ENCODE measurements around the gene TTYH1. TPM values are rescaled to one million over a fixed set of nuclear protein-coding genes. Genes with fewer than 3 reads are reported as not detected.

TTYH1 gene
- total and polyA plus RNA-seq, 4 donors: 170 to 1,011 (median 540) TPM

GRCh38 chr19:54427586-54427985 is 12.3 kb downstream of the TTYH1 start:
- 77% methylated on average over 9 of the region's 11 CpGs for WGBS (ENCODE audit: insufficient coverage)
- Histone ChIP-seq H3K4me1 (ENCODE audit: control insufficient read depth, insufficient read depth, low read length) (peaks cover 90% of the 10 kb centered on the region), H3K36me3 (ENCODE audit: control insufficient read depth, insufficient read depth, low read length) (peaks cover 95% of the 10 kb centered on the region), H3K9me3 (ENCODE audit: control insufficient read depth, insufficient read depth, low read length) (no peaks in the 10 kb centered on the region), H3K27ac (ENCODE audit: low read depth, low read length) (peak overlapping the region; percentile 88), H3K27me3 (ENCODE audit: control insufficient read depth, insufficient read depth, low read length) (no peaks in the 10 kb centered on the region), H3K4me3 (ENCODE audit: low read depth, low read length) (no peak overlapping the region)
- DNase-seq (ENCODE audit: low read depth in 4 of 6, low spot score in 6 of 6): no peak

DNA sequence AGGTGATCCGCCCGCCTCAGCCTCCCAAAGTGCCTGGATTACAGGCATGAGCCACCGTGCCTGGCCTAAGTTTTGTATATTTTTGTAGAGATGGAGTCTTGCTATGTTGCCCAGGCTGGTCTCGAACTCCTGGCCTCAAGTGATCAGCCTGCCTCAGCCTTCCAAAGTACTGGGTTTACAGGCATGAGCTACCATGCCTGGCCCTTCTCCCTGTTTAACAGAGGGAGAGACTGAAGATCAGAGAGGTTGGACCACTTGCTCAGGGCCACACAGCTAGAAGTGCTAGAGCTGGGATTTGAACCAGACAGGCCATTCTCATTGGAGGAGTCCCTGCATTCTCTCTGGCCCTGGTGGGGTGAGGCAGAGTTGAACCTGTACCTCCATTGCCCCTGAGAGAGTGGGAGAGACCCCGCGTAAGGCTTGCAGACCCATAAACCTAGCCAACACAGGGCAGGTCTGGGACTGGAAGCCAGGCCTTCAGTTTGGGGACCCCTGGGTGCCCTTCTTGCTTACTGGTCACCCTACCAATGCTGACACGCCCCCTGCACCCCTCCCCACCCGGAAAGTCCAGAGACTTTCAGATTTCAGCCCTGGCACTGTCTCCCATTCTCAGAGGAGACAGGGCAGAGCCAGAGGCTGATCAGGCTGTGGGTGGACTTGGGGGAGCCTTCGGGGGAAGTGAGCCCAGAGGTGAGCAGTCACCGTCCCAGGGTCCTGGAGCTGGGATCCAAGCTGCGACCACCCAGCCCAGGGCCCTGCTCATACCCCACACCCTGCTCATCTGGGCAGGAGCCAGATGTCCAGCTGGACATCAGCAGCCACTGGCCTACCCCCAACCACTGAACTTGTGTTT is 13.3 kb downstream of the TTYH1 start:
- 81% methylated on average over 11 of the region's 11 CpGs for WGBS (ENCODE audit: insufficient coverage)
- Histone ChIP-seq H3K36me3 (ENCODE audit: control insufficient read depth, insufficient read depth, low read length) (peaks cover 96% of the 10 kb centered on the region), H3K4me3 (ENCODE audit: low read depth, low read length) (no peak overlapping the region), H3K4me1 (ENCODE audit: control insufficient read depth, insufficient read depth, low read length) (peaks cover 88% of the 10 kb centered on the region), H3K27me3 (ENCODE audit: control insufficient read depth, insufficient read depth, low read length) (no peaks in the 10 kb centered on the region), H3K27ac (ENCODE audit: low read depth, low read length) (peak overlapping the region; percentile 88), H3K9me3 (ENCODE audit: control insufficient read depth, insufficient read depth, low read length) (no peaks in the 10 kb centered on the region)
- no peak for DNase-seq (ENCODE audit: low read depth in 4 of 6, low spot score in 6 of 6)

DNA sequence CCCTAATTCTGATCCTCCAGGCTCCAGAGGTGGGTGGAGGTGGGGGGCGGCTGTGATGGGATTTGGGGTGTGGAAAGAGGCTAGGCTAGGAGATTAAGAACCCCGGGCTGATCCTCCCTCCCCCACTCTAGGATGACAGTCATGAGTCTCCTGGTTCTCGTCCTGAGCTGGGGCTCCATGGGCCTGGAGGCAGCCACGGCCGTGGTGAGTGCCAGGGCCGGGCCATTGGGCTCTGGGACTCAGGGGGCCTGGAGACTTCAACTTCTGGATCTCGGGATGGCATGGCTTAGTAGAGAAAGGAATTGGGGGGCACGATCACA is 13.9 kb downstream of the TTYH1 start:
- Histone ChIP-seq H3K4me3 (ENCODE audit: low read depth, low read length) (no peak overlapping the region), H3K36me3 (ENCODE audit: control insufficient read depth, insufficient read depth, low read length) (peaks cover 96% of the 10 kb centered on the region), H3K9me3 (ENCODE audit: control insufficient read depth, insufficient read depth, low read length) (no peaks in the 10 kb centered on the region), H3K27ac (ENCODE audit: low read depth, low read length) (peak overlapping the region; percentile 88), H3K27me3 (ENCODE audit: control insufficient read depth, insufficient read depth, low read length) (no peaks in the 10 kb centered on the region), H3K4me1 (ENCODE audit: control insufficient read depth, insufficient read depth, low read length) (peaks cover 90% of the 10 kb centered on the region)
- WGBS (ENCODE audit: insufficient coverage): 52% methylated on average over 6 of the region's 8 CpGs
- no peak for DNase-seq (ENCODE audit: low read depth in 4 of 6, low spot score in 6 of 6)

DNA sequence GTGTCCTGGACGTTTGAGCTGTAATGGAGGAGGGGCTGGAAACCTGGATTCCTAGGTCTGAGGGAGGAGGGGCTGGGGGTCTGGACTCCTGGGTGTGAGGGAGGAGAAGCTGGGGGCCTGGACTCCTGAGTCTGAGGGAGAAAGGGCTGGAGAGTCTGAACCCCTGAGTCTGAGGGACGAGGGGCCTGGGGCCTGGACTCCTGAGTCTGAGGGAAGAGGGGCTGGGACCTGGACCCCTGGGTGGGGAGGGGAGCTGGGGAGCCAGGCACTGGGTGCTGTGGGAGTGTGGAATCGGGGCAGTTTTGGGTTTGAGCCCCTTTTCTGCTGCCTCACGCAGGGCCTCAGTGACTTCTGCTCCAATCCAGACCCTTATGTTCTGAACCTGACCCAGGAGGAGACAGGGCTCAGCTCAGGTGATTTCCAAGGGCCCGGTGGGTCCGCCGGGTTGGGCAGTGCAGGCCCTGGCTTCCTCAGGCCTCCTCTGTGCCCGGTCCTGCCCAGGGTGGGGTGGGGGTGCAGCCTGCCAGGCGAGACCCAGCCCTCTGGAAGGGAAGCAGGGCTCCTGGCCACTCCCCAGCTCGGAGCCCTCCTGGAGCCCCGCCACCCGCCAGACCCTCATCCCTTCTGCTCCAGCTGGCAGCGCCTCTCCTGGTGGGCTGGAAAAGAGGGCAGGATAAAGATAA is 14.4 kb downstream of the TTYH1 start:
- Histone ChIP-seq H3K4me3 (ENCODE audit: low read depth, low read length) (no peak overlapping the region), H3K27me3 (ENCODE audit: control insufficient read depth, insufficient read depth, low read length) (no peaks in the 10 kb centered on the region), H3K36me3 (ENCODE audit: control insufficient read depth, insufficient read depth, low read length) (peaks cover 95% of the 10 kb centered on the region), H3K4me1 (ENCODE audit: control insufficient read depth, insufficient read depth, low read length) (peaks cover 90% of the 10 kb centered on the region), H3K9me3 (ENCODE audit: control insufficient read depth, insufficient read depth, low read length) (no peaks in the 10 kb centered on the region), H3K27ac (ENCODE audit: low read depth, low read length) (peak overlapping the region; percentile 88)
- 45% methylated on average over 10 of the region's 13 CpGs for WGBS (ENCODE audit: insufficient coverage)
- DNase-seq (ENCODE audit: low read depth in 4 of 6, low spot score in 6 of 6): peak in 2 of 6 donors; percentile 62 to 82

DNA sequence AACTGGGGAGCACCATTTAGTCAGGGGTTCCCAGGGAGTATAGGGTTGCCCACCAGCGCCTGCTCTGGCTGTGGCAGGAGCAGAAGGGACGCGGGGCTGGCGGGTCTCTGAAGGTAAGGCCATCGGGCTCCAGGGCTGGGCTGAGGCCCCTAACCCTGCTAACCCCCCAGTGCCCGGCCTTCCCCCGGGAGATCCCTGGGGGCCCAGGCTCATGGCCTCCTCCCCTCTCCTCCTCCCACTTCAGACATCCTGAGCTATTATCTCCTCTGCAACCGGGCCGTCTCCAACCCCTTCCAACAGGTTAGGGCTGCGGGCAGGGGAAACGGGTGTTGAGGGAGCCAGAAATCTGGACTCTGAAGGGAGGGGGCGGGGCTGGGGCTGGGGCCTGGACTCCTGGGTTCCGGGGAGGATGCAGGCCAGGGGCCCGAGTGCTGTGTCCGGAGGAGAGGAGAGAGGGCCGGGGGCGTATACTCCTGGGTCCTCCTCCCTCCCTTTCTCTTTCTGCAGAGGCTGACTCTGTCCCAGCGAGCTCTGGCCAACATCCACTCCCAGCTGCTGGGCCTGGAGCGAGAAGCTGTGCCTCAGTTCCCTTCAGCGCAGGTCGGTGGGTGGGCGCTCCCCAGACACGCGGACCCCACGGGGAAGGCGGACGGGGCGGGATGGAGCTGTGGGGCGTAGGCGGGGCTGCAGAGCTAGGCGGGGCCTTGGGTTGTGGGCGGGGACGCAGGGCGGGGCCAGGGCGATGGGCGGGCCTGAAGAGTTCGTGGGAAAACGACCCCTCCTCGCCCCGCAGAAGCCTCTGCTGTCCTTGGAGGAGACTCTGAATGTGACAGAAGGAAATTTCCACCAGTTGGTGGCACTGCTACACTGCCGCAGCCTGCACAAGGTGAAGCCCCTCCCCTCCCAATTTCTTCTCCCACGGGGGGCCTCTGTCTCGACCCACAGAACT is 15.3 kb downstream of the TTYH1 start:
- Histone ChIP-seq H3K27ac (ENCODE audit: low read depth, low read length) (peak overlapping the region; percentile 88), H3K9me3 (ENCODE audit: control insufficient read depth, insufficient read depth, low read length) (no peaks in the 10 kb centered on the region), H3K36me3 (ENCODE audit: control insufficient read depth, insufficient read depth, low read length) (peaks cover 95% of the 10 kb centered on the region), H3K27me3 (ENCODE audit: control insufficient read depth, insufficient read depth, low read length) (no peaks in the 10 kb centered on the region), H3K4me1 (ENCODE audit: control insufficient read depth, insufficient read depth, low read length) (peaks cover 92% of the 10 kb centered on the region), H3K4me3 (ENCODE audit: low read depth, low read length) (peak overlapping the region; percentile 16)
- peak in 2 of 6 donors; percentile 89 to 91 for DNase-seq (ENCODE audit: low read depth in 4 of 6, low spot score in 6 of 6)
- 10% methylated on average over 30 of the region's 43 CpGs for WGBS (ENCODE audit: insufficient coverage)

DNA sequence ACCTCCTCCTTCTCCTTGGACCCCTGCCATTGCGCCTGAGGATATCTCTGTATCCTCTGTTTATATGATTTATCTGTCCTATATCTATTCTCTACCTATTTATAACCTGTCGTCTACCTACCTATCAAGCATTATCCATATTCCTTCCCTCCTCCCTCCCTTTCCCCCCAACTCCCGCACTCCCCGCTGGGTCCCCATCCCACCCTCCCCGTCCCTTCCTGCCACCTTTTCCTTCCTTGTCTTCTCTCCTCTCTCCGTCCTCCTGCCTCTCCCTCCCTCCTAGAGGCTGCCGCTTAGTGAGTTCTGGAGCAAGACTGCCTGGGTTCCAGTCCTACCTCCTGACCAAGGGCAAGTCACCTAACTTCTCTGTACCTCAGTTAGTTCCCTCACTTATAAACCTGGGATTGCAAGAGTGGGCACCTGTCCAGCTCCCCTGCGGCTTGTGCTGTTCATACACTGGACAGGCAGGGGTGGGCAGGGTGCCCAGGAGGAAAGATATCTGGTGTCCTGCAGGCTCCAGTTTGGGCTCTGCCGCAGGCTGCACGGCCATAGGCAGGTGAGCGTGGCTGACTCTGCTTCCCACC is 16.1 kb downstream of the TTYH1 start:
- peak in 2 of 6 donors; percentile 41 to 61 for DNase-seq (ENCODE audit: low read depth in 4 of 6, low spot score in 6 of 6)
- Histone ChIP-seq H3K36me3 (ENCODE audit: control insufficient read depth, insufficient read depth, low read length) (peaks cover 95% of the 10 kb centered on the region), H3K4me3 (ENCODE audit: low read depth, low read length) (peak overlapping the region; percentile 16), H3K27ac (ENCODE audit: low read depth, low read length) (peak overlapping the region; percentile 88), H3K9me3 (ENCODE audit: control insufficient read depth, insufficient read depth, low read length) (no peaks in the 10 kb centered on the region), H3K27me3 (ENCODE audit: control insufficient read depth, insufficient read depth, low read length) (no peaks in the 10 kb centered on the region), H3K4me1 (ENCODE audit: control insufficient read depth, insufficient read depth, low read length) (peaks cover 92% of the 10 kb centered on the region)
- 34% methylated on average over 8 of the region's 11 CpGs for WGBS (ENCODE audit: insufficient coverage)

- DNase-seq (ENCODE audit: low read depth in 4 of 6, low spot score in 6 of 6): peak in 1 of 6 donors; percentile 3
- H3K27me3 ChIP-seq (ENCODE audit: control insufficient read depth, insufficient read depth, low read length): no peaks in the 10 kb centered on the region
- peaks cover 93% of the 10 kb centered on the region for H3K36me3 ChIP-seq (ENCODE audit: control insufficient read depth, insufficient read depth, low read length)
- WGBS (ENCODE audit: insufficient coverage): 62% methylated on average over 7 of the region's 10 CpGs
- H3K9me3 ChIP-seq (ENCODE audit: control insufficient read depth, insufficient read depth, low read length): no peaks in the 10 kb centered on the region
- H3K27ac ChIP-seq (ENCODE audit: low read depth, low read length): peak overlapping the region; percentile 88
- no peak overlapping the region for H3K4me3 ChIP-seq (ENCODE audit: low read depth, low read length)
- peaks cover 93% of the 10 kb centered on the region for H3K4me1 ChIP-seq (ENCODE audit: control insufficient read depth, insufficient read depth, low read length)
These were observed 17.0 kb downstream of the TTYH1 start for GRCh38 chr19:54432144-54432738.

GRCh38 chr19:54433697-54434096 is 18.4 kb downstream of the TTYH1 start:
- DNase-seq (ENCODE audit: low read depth in 4 of 6, low spot score in 6 of 6): no peak
- Histone ChIP-seq H3K4me3 (ENCODE audit: low read depth, low read length) (no peak overlapping the region), H3K9me3 (ENCODE audit: control insufficient read depth, insufficient read depth, low read length) (no peaks in the 10 kb centered on the region), H3K4me1 (ENCODE audit: control insufficient read depth, insufficient read depth, low read length) (peaks cover 86% of the 10 kb centered on the region), H3K27me3 (ENCODE audit: control insufficient read depth, insufficient read depth, low read length) (no peaks in the 10 kb centered on the region), H3K36me3 (ENCODE audit: control insufficient read depth, insufficient read depth, low read length) (peaks cover 83% of the 10 kb centered on the region), H3K27ac (ENCODE audit: low read depth, low read length) (peak overlapping the region; percentile 61)
- WGBS (ENCODE audit: insufficient coverage): 100% methylated on average over 2 of the region's 5 CpGs

All from spinal cord (tissue), 10 donors.